ENCODE results near the gene FAM124B. TPM values are rescaled to one million over a fixed set of nuclear protein-coding genes. Genes with fewer than 3 reads are reported as not detected.

The FAM124B gene
- total and polyA plus RNA-seq, 7 donors = 1.1 to 2.5 (median 1.6) TPM

- no peak overlapping the region for H3K4me3 ChIP-seq
- 84 to 86% (median 86%) methylated on average over 4 of the region's 4 CpGs for WGBS, 3 donors
- no peaks in the 10 kb centered on the region for H3K9me3 ChIP-seq
- TF ChIP-seq CTCF (IDR thresholded peaks at IDR 0.05) = no peak
- no peaks in the 10 kb centered on the region for H3K27me3 ChIP-seq (ENCODE audit: insufficient read depth in 3 of 3, low read length in 2 of 3)
- H3K27ac ChIP-seq = no peak overlapping the region
- H3K36me3 ChIP-seq (ENCODE audit: insufficient read depth in 1 of 2, low read depth in 1 of 2) = no peaks in the 10 kb centered on the region
- DNase-seq = no peak
- intact Hi-C loops (cut with DNase I) = no loop called here
- H3K4me1 ChIP-seq = no peaks in the 10 kb centered on the region
- no peak for ATAC-seq
Measured at GRCh38 chr2:224347176-224348051, 54.5 kb downstream of the FAM124B start.

GRCh38 chr2:224345492-224345891 lies 56.4 kb downstream of the FAM124B start:
- H3K27me3 ChIP-seq (ENCODE audit: insufficient read depth in 3 of 3, low read length in 2 of 3) = no peaks in the 10 kb centered on the region
- no peaks in the 10 kb centered on the region for H3K36me3 ChIP-seq (ENCODE audit: insufficient read depth in 1 of 2, low read depth in 1 of 2)
- 73 to 100% (median 97%) methylated on average over 2 of the region's 2 CpGs for WGBS, 3 donors
- intact Hi-C loops (cut with DNase I) = no loop called here
- H3K9me3 ChIP-seq = no peaks in the 10 kb centered on the region
- no peak overlapping the region for H3K4me3 ChIP-seq
- H3K4me1 ChIP-seq = no peaks in the 10 kb centered on the region
- no peak for TF ChIP-seq CTCF (IDR thresholded peaks at IDR 0.05)
- H3K27ac ChIP-seq = no peak overlapping the region
- ATAC-seq (no peak), DNase-seq (no peak)

- H3K27ac ChIP-seq = no peak overlapping the region
- H3K4me3 ChIP-seq = no peak overlapping the region
- H3K4me1 ChIP-seq = no peaks in the 10 kb centered on the region
- DNase-seq (no peak), ATAC-seq (no peak)
- intact Hi-C loops (cut with DNase I) = no loop called here
- WGBS, 3 donors = 33 to 64% (median 34%) methylated on average over 4 of the region's 4 CpGs
- no peaks in the 10 kb centered on the region for H3K9me3 ChIP-seq
- H3K27me3 ChIP-seq (ENCODE audit: insufficient read depth in 3 of 3, low read length in 2 of 3) = no peaks in the 10 kb centered on the region
- TF ChIP-seq CTCF (IDR thresholded peaks at IDR 0.05) = no peak
- no peaks in the 10 kb centered on the region for H3K36me3 ChIP-seq (ENCODE audit: insufficient read depth in 1 of 2, low read depth in 1 of 2)
Measured at GRCh38 chr2:224343226-224343625, 58.7 kb downstream of the FAM124B start.

GRCh38 chr2:224335991-224336390 lies 65.9 kb downstream of the FAM124B start:
- Histone ChIP-seq H3K4me1 (no peaks in the 10 kb centered on the region), H3K27me3 (ENCODE audit: insufficient read depth in 3 of 3, low read length in 2 of 3) (no peaks in the 10 kb centered on the region), H3K4me3 (no peak overlapping the region), H3K27ac (no peak overlapping the region), H3K36me3 (ENCODE audit: insufficient read depth in 1 of 2, low read depth in 1 of 2) (no peaks in the 10 kb centered on the region), H3K9me3 (no peaks in the 10 kb centered on the region)
- no peak for TF ChIP-seq CTCF (IDR thresholded peaks at IDR 0.05)
- intact Hi-C loops (cut with DNase I) = no loop called here
- ATAC-seq (no peak), DNase-seq (no peak)
- 55 to 69% (median 58%) methylated on average over 1 of the region's 1 CpG for WGBS, 3 donors

Measured in psoas muscle (tissue), 8 donors.